Astrocyte of the spinal cord (primary cell): ENCODE data around the gene OSBPL1A.
"Not testable (repeated sequence)": the region's sequence is repeated elsewhere in the genome, so short reads cannot be mapped to it uniquely, and the experiment has no call there.

ENCODE experiments used
- DNase-seq: peaks from one replicate; pipeline ENCODE4 v3.0.0; 2011; ENCODE audit warnings: low read depth, low spot score
- H3K4me3 ChIP-seq: 2 replicates; pipeline ENCODE4 v1.5.1; 2011; ENCODE audit warnings: low read depth, mild to moderate bottlenecking, low read length, moderate library complexity
- CTCF ChIP-seq: IDR thresholded peaks from 2 replicates; pipeline ENCODE4 v1.5.1; 2012; ENCODE audit warnings: low read depth, mild to moderate bottlenecking, low read length, inconsistent platforms
- in situ Hi-C: cut with HindIII; loops from 2 replicates; pipeline ENCODE4 v1.10.0; 2017; ENCODE audit warnings: low sequenced_read_pairs

The OSBPL1A gene

GRCh38 chr18:24395049-24395795, 2.4 kb downstream of the OSBPL1A start:
- no peak for TF ChIP-seq CTCF
- in situ Hi-C loops = no loop called here
- no peak for DNase-seq
- H3K4me3 ChIP-seq = no peak overlapping the region

DNA sequence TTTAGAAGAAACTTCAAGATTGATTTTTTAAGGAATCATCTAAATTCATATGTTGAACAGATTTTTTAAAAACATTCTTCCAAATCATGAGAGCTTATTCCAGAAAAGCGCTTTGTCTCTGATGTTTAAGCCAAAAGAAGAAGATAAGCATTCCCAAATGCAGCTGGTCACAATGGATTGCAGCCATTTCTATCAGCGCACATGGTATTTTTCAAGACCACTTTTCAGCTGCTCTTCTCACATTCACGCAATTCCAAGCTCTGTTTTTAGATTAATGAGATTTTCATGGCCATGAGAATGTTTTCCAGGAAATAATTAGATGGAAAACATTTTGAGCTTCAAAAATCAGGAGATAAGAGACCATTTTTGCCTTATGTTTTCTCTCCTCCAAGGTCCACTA, 8.7 kb downstream of the OSBPL1A start:
- DNase-seq = no peak
- H3K4me3 ChIP-seq = no peak overlapping the region
- TF ChIP-seq CTCF = no peak
- in situ Hi-C loops = no loop called here

DNA sequence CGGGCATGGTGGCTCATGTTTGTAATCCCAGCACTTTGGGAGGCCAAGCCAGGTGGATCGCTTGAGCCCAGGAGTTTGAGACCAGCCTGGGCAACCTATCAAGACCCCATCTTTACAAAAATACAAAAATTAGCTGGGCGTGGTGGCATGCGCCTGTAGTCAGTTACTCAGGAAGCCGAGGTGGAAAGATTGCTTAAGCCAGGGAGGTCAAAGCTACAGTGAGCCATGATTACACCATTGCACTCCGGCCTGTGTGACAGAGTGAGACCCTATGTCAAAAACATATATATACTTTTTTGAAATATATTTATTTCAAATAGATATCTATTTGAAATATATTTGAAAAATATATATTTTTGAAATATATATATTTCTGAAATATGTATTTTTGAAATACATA, 10.9 kb downstream of the OSBPL1A start:
- DNase-seq = no peak

DNA sequence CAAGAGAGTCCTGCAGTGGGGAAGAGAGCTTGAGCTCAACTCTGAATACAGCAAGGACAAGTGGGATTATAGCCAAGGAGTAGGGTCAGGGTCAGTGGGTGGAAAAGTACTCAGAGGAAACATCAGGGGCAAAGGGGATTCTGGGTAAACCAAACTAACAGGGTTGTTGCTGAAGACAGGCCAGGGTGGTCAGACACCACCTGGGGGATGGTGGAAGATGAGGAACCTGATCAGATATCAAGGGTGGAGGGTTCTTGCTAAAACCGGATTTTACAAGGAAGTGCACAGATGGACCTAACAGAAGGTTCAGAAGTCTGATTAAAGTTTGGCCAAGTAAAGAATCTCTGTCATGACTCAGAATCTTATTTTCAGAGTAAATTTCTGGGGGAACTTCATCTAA, 16.5 kb downstream of the OSBPL1A start:
- DNase-seq = no peak
- in situ Hi-C loops = no loop called here
- no peak overlapping the region for H3K4me3 ChIP-seq
- no peak for TF ChIP-seq CTCF

More for the DNA sequence above, 10.9 kb downstream of the OSBPL1A start:
- no peak overlapping the region for H3K4me3 ChIP-seq
- in situ Hi-C loops = no loop called here
- no peak for TF ChIP-seq CTCF

GRCh38 chr18:24380163-24380747, 17.4 kb downstream of the OSBPL1A start:
- no peak for DNase-seq
- H3K4me3 ChIP-seq = no peak overlapping the region
- no peak for TF ChIP-seq CTCF
- in situ Hi-C loops = no loop called here

- in situ Hi-C loops = no loop called here
- no peak overlapping the region for H3K4me3 ChIP-seq
- no peak for DNase-seq
- no peak for TF ChIP-seq CTCF
Measured at GRCh38 chr18:24378598-24378997, 19.0 kb downstream of the OSBPL1A start.

GRCh38 chr18:24376531-24376930, 21.1 kb downstream of the OSBPL1A start:
- DNase-seq, in situ Hi-C loops, H3K4me3 ChIP-seq: not testable (repeated sequence)
